Retinal pigment epithelial cell (primary cell): ENCODE results near the gene HSPH1.

Experiments
- DNase-seq: peaks from one replicate; pipeline ENCODE4 v3.0.0-alpha.2; 2010; ENCODE audit warnings: low read depth
- H3K4me3 ChIP-seq: 2 replicates; pipeline ENCODE4 v1.5.1; 2011; ENCODE audit warnings: mild to moderate bottlenecking, low read length, control low read depth, moderate library complexity
- CTCF ChIP-seq: conservative IDR thresholded peaks from 2 replicates; pipeline ENCODE4 v1.5.1; 2011; ENCODE audit warnings: low read depth, low read length, control low read depth, inconsistent platforms

HSPH1 gene

DNA sequence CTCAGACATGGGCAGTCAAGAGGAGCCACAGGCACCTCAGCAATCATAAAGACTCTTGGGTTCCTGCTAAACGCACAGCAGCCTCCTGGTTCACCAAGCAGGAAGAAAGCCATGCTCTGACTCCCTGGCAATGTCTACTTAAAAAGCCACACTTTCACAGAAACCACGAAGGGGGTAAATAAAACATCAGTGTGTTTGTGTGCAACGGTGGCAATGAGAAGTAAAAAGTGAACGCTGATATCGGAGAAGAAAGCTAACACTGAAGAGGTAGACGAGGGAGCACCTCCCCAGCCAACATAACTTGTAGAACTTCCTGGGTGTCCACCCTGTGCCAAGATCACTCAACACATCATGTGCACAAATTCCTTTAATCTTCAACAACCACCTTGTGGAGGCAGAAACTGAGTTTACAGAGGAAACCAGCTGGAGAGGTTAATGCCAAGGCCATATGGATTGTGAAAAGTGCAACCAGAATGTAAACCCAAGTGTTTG lies 30.2 kb downstream of the HSPH1 start:
- DNase-seq = no peak
- TF ChIP-seq CTCF = no peak
- no peak overlapping the region for H3K4me3 ChIP-seq

GRCh38 chr13:31129419-31129818 lies 32.3 kb downstream of the HSPH1 start:
- H3K4me3 ChIP-seq = no peak overlapping the region
- DNase-seq = no peak
- TF ChIP-seq CTCF = no peak

GRCh38 chr13:31124204-31124603 lies 37.5 kb downstream of the HSPH1 start:
- no peak for TF ChIP-seq CTCF
- no peak for DNase-seq
- no peak overlapping the region for H3K4me3 ChIP-seq

GRCh38 chr13:31122544-31123260 lies 39.0 kb downstream of the HSPH1 start:
- no peak overlapping the region for H3K4me3 ChIP-seq
- TF ChIP-seq CTCF = no peak
- DNase-seq = no peak

DNA sequence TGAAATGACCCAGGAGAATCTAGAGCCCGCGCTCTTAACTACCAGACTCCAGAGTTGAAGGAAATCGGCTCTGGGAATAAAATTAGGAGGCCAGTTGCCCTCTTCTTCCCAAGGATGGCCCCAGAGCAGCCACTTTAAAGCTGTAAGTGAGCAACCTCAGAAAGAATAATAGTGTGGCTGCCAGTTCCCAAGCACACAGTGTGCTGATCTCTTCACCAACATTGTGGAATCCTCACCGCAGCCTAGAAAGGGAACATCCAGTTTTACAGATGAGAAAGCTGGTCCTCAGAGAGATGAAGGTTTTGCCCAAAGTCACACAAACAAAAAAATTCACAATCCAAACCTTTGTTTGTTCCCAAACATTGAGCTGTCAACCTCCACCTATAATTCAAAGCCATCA lies 39.6 kb downstream of the HSPH1 start:
- TF ChIP-seq CTCF = no peak
- DNase-seq = no peak
- H3K4me3 ChIP-seq = no peak overlapping the region

GRCh38 chr13:31121379-31122140 lies 40.1 kb downstream of the HSPH1 start:
- no peak overlapping the region for H3K4me3 ChIP-seq
- no peak for DNase-seq
- TF ChIP-seq CTCF = no peak
